A549 (cell line): ENCODE data around the gene BAIAP2L1.

Source experiments
- EHF ChIP-seq: fragments of 250-450 bp; sonication (Bioruptor Pico); IDR thresholded peaks from 2 replicates; pipeline ENCODE4 v1.5.0; 2020; ENCODE audit warnings: mild to moderate bottlenecking
- EP300 ChIP-seq, 2 experiments: fragments of >200 bp; sonication (Bioruptor Twin); formaldehyde crosslinking; IDR thresholded peaks; 2 replicates in 1 of 2; 3 replicates in 1 of 2; pipeline ENCODE4 v1.6.1; 2016 to 2017
- FOSL2 ChIP-seq, 2 experiments: fragments of 450-650 bp in 1 of 2; fragments of >200 bp in 1 of 2; sonication (Bioruptor Twin) in 1 of 2; formaldehyde crosslinking; IDR thresholded peaks; 2 replicates each; pipeline versions ENCODE4 v1.5.0 to v1.6.1; 2016 to 2020; ENCODE audit warnings: mild to moderate bottlenecking in 1 of 2, moderate library complexity in 1 of 2
- POLR2A ChIP-seq: IDR thresholded peaks from 2 replicates; pipeline ENCODE4 v1.6.1; 2012; ENCODE audit warnings: mild to moderate bottlenecking, low read length
- RAD21 ChIP-seq, 2 experiments: fragments of >200 bp in 1 of 2; sonication (Bioruptor Twin) in 1 of 2; formaldehyde crosslinking in 1 of 2; IDR thresholded peaks in 1 of 2; conservative IDR thresholded peaks in 1 of 2; 2 replicates in 1 of 2; 3 replicates in 1 of 2; pipeline ENCODE4 v1.6.1; 2012 to 2018; ENCODE audit warnings: inconsistent platforms in 1 of 2
- RARB ChIP-seq: fragments of 250-450 bp; sonication (Bioruptor Pico); IDR thresholded peaks from 2 replicates; pipeline ENCODE4 v1.8.0; 2021; ENCODE audit warnings: mild to moderate bottlenecking, moderate library complexity
- TF ChIP-seq, protein P1 (sequence below): fragments of >200 bp; sonication (Bioruptor Twin); formaldehyde crosslinking; IDR thresholded peaks from 3 replicates; pipeline ENCODE4 v1.5.1; 2016

DNA sequence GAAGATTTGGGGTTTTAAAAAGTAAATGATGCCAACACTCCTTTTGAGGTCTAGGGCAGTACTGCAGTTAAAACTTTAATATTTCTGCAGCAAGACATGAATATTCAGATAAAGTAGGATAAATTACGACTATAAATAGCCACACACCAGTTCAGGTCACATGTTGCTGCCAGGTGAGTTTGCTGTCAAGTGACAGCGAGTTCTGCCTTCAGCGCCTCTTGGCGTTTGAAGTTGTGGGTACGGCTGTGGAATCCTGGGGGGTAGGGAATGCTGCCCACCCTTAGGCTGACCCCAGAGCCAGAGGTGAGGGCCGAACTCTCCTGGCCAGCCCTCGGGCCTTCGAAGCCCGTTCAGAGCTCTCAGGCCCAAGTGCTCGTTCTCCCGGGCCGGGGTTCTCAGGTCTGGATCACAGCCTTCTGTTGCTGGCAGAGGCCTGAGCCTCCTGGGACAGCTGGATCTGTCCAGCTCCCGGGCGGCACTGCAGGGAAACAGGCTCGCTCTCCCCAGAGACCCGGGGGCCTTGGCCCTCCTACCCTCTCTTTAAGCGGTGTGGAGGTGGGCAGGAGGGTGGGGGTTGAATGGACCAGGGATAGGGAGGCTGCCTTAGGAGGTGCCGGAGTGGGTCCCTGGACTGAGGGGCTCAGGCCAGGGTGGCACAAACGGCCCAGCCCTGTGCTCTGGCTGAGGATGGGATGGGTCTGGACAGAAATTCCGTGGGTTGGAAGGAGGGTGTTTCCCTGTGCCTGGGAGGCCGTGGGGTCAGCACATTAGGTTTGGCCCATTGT, 114.0 kb downstream of the BAIAP2L1 start:
- TF ChIP-seq, protein P1, sequence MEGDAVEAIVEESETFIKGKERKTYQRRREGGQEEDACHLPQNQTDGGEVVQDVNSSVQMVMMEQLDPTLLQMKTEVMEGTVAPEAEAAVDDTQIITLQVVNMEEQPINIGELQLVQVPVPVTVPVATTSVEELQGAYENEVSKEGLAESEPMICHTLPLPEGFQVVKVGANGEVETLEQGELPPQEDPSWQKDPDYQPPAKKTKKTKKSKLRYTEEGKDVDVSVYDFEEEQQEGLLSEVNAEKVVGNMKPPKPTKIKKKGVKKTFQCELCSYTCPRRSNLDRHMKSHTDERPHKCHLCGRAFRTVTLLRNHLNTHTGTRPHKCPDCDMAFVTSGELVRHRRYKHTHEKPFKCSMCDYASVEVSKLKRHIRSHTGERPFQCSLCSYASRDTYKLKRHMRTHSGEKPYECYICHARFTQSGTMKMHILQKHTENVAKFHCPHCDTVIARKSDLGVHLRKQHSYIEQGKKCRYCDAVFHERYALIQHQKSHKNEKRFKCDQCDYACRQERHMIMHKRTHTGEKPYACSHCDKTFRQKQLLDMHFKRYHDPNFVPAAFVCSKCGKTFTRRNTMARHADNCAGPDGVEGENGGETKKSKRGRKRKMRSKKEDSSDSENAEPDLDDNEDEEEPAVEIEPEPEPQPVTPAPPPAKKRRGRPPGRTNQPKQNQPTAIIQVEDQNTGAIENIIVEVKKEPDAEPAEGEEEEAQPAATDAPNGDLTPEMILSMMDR = no peak
- TF ChIP-seq RAD21 (conservative IDR thresholded peaks at IDR 0.05 in 1 of 2, IDR thresholded peaks at IDR 0.05 in 1 of 2) (no peak), EHF (CRISPR knock-in tag) (no peak), RARB (CRISPR knock-in tag) (no peak), POLR2A (no peak), FOSL2 (IDR thresholded peaks at IDR 0.05) (no peak), FOSL2 (CRISPR knock-in tag; IDR thresholded peaks at IDR 0.05) (no peak), EP300 (IDR thresholded peaks at IDR 0.05) (no peak)
